SK-N-SH (cell line): ENCODE data around the gene MAP7. TPM values are rescaled to one million over a fixed set of nuclear protein-coding genes. Genes with fewer than 3 reads are reported as not detected.

Experiments
- CTCF ChIA-PET: fragments of 300-600, 350-600 bp; formaldehyde crosslinking; extraction: SDS; loops from one replicate; lab custom pipeline; 2021; lab: Yijun Ruan, JAX
- POLR2A ChIA-PET: fragments of 350-600 bp; sonication (Branson Sonifier 250); formaldehyde crosslinking; extraction: SDS; loops from one replicate; lab custom pipeline; 2020; ENCODE audit warnings: antibody characterized with exemption, inconsistent platforms; lab: Yijun Ruan, JAX
- DNase-seq: peaks from one replicate; pipeline ENCODE4 v3.0.0; 2012
- H2AFZ ChIP-seq: fragments of 200-600 bp; sonication (generic); 2 replicates; pipeline ENCODE4 v1.8.1; 2016; ENCODE audit warnings: antibody characterized with exemption, mild to moderate bottlenecking, low read depth
- H3F3A ChIP-seq: fragments of 200-600 bp; sonication (generic); replicated peaks from 2 replicates; pipeline ENCODE3; 2016; ENCODE audit warnings: antibody characterized with exemption, mild to moderate bottlenecking; ENCODE audit not compliant: insufficient read depth
- H3K27ac ChIP-seq, 2 experiments: fragments of 200-500 bp in 1 of 2; fragments of 200-600 bp in 1 of 2; sonication (Bioruptor generic) in 1 of 2; sonication (generic), shearing (Covaris generic) in 1 of 2; 2 replicates each; pipeline versions ENCODE4 v1.5.1 to v1.6.1; 2014 to 2016; ENCODE audit warnings: low read depth in 2 of 2, inconsistent platforms in 1 of 2, low read length in 1 of 2, mild to moderate bottlenecking in 1 of 2, mixed read lengths in 1 of 2
- H3K27me3 ChIP-seq: fragments of 200-600 bp; sonication (generic), shearing (Covaris generic); 2 replicates; pipeline ENCODE4 v1.6.1; 2016; ENCODE audit warnings: mixed run types; ENCODE audit not compliant: insufficient read depth
- H3K36me3 ChIP-seq, 2 experiments: fragments of 200-500 bp in 1 of 2; fragments of 200-600 bp in 1 of 2; sonication (Bioruptor generic) in 1 of 2; sonication (generic) in 1 of 2; replicated peaks in 1 of 2; 2 replicates each; pipeline versions ENCODE3 to v1.5.1; 2014 to 2016; ENCODE audit warnings: low read length in 1 of 2, mild to moderate bottlenecking in 1 of 2; ENCODE audit not compliant: insufficient read depth in 2 of 2, control insufficient read depth in 1 of 2
- H3K4me1 ChIP-seq, 2 experiments: fragments of 200-500 bp in 1 of 2; fragments of 200-600 bp in 1 of 2; sonication (Bioruptor generic) in 1 of 2; sonication (generic), shearing (Covaris generic) in 1 of 2; 2 replicates each; pipeline versions ENCODE4 v1.5.1 to v1.6.1; 2014 to 2016; ENCODE audit warnings: low read depth in 1 of 2, low read length in 1 of 2, mixed run types in 1 of 2; ENCODE audit not compliant: insufficient read depth in 2 of 2, control insufficient read depth in 1 of 2
- H3K4me2 ChIP-seq: fragments of 200-600 bp; sonication (generic), shearing (Covaris generic); 2 replicates; pipeline ENCODE4 v1.6.1; 2017; ENCODE audit warnings: mixed run types
- H3K4me3 ChIP-seq, 2 experiments: fragments of 200-500 bp in 1 of 2; fragments of 200-600 bp in 1 of 2; sonication (Bioruptor generic) in 1 of 2; sonication (generic), shearing (Covaris generic) in 1 of 2; 2 replicates each; pipeline versions ENCODE4 v1.5.1 to v1.8.1; 2014 to 2016; ENCODE audit warnings: low read depth in 2 of 2, inconsistent platforms in 1 of 2, low read length in 1 of 2, mild to moderate bottlenecking in 1 of 2, mixed read lengths in 1 of 2, moderate library complexity in 1 of 2
- H3K79me2 ChIP-seq: fragments of 200-600 bp; sonication (generic); 2 replicates; pipeline ENCODE4 v1.8.1; 2017; ENCODE audit warnings: mild to moderate bottlenecking; ENCODE audit not compliant: insufficient read depth
- H3K9ac ChIP-seq: fragments of 200-600 bp; sonication (generic); 2 replicates; pipeline ENCODE4 v1.6.1; 2017; ENCODE audit warnings: mixed run types
- H3K9me2 ChIP-seq: fragments of 200-600 bp; sonication (generic); 2 replicates; pipeline ENCODE4 v1.6.1; 2017; ENCODE audit warnings: mixed run types
- H3K9me3 ChIP-seq: fragments of 200-600 bp; sonication (generic); 2 replicates; pipeline ENCODE4 v1.6.1; 2017; ENCODE audit warnings: mixed run types, mild to moderate bottlenecking, moderate library complexity
- H4K20me1 ChIP-seq: fragments of 200-600 bp; sonication (generic); 2 replicates; pipeline ENCODE4 v1.6.1; 2017; ENCODE audit warnings: mild to moderate bottlenecking, mixed run types; ENCODE audit not compliant: insufficient read depth
- FOSL2 ChIP-seq: IDR thresholded peaks from 2 replicates; pipeline ENCODE4 v1.4.0; 2012; ENCODE audit warnings: low read depth, mild to moderate bottlenecking, moderate library complexity, borderline replicate concordance
- FOXJ3 ChIP-seq: sonication (generic); formaldehyde crosslinking; IDR thresholded peaks from 2 replicates; pipeline ENCODE4 v1.5.1; 2020; ENCODE audit warnings: mild to moderate bottlenecking, missing genetic modification reagents
- GATA2 ChIP-seq: sonication (generic); formaldehyde crosslinking; IDR thresholded peaks from 2 replicates; pipeline ENCODE4 v1.5.0; 2020; ENCODE audit warnings: mild to moderate bottlenecking, missing genetic modification reagents
- MXI1 ChIP-seq: IDR thresholded peaks from 2 replicates; pipeline ENCODE4 v1.6.1; 2012; ENCODE audit warnings: mild to moderate bottlenecking, low read depth, low read length, improper control_type of control experiment
- NFIC ChIP-seq: IDR thresholded peaks from 2 replicates; pipeline ENCODE4 v1.4.0; 2012; ENCODE audit warnings: borderline replicate concordance
- NRF1 ChIP-seq: IDR thresholded peaks from 2 replicates; pipeline ENCODE4 v1.6.1; 2012; ENCODE audit warnings: low read depth, mild to moderate bottlenecking, low read length
- POLR2AphosphoS5 ChIP-seq: IDR thresholded peaks from 2 replicates; pipeline ENCODE4 v1.6.1; 2012; ENCODE audit warnings: low read depth, low read length
- RAD21 ChIP-seq: IDR thresholded peaks from 2 replicates; pipeline ENCODE4 v1.6.1; 2012; ENCODE audit warnings: mild to moderate bottlenecking, low read length
- REST ChIP-seq: IDR thresholded peaks from 2 replicates; pipeline ENCODE4 v1.6.1; 2012; ENCODE audit warnings: mild to moderate bottlenecking, low read depth, low read length, moderate library complexity
- SIN3A ChIP-seq: IDR thresholded peaks from 2 replicates; pipeline ENCODE4 v1.6.1; 2012; ENCODE audit warnings: low read depth, mild to moderate bottlenecking, low read length, moderate library complexity, borderline replicate concordance
- TAF1 ChIP-seq: IDR thresholded peaks from 2 replicates; pipeline ENCODE4 v1.6.1; 2012; ENCODE audit warnings: low read depth, mild to moderate bottlenecking, low read length, moderate library complexity, borderline replicate concordance
- TCF12 ChIP-seq: IDR thresholded peaks from 2 replicates; pipeline ENCODE4 v1.4.0; 2012
- TEAD4 ChIP-seq: IDR thresholded peaks from 2 replicates; pipeline ENCODE4 v1.4.0; 2012; ENCODE audit warnings: mild to moderate bottlenecking, borderline replicate concordance; ENCODE audit not compliant: insufficient read depth
- USF1 ChIP-seq: IDR thresholded peaks from 2 replicates; pipeline ENCODE4 v1.4.0; 2012; ENCODE audit warnings: low read depth, borderline replicate concordance
- ZBTB33 ChIP-seq: IDR thresholded peaks from 2 replicates; pipeline ENCODE4 v1.4.0; 2012; ENCODE audit warnings: low read depth, borderline replicate concordance
- WGBS: methylation state at CpG from one replicate; pipeline ENCODE4 v1.1.6; 2017; ENCODE audit warnings: low lambda C conversion rate; 5-methylcytosine and 5-hydroxymethylcytosine counted together
- polyA plus RNA-seq, 3 experiments: library from polyadenylated mRNA; depleted of rRNA; stranded (reverse); fragments of >200 nt; gene quantifications; 2 replicates each; pipeline ENCODE4 v1.2.3, GENCODE V29; 2012
- TF ChIP-seq, protein P1 (sequence below): fragments of 150-350 bp; IDR thresholded peaks from 2 replicates; pipeline ENCODE4 v1.6.1; 2017; ENCODE audit warnings: antibody characterized with exemption, low read length, low read depth, borderline replicate concordance
- TF ChIP-seq, protein P2 (sequence below): IDR thresholded peaks from 2 replicates; pipeline ENCODE4; 2012
- TF ChIP-seq, protein P3 (sequence below): fragments of 150-350 bp; IDR thresholded peaks from 2 replicates; pipeline ENCODE4 v1.6.1; 2016; ENCODE audit warnings: mild to moderate bottlenecking, low read depth, low read length

Gene MAP7
- polyA plus RNA-seq, 1 of the 3 experiments (the other 2 are of a cell fraction): 0.76 TPM

DNA sequence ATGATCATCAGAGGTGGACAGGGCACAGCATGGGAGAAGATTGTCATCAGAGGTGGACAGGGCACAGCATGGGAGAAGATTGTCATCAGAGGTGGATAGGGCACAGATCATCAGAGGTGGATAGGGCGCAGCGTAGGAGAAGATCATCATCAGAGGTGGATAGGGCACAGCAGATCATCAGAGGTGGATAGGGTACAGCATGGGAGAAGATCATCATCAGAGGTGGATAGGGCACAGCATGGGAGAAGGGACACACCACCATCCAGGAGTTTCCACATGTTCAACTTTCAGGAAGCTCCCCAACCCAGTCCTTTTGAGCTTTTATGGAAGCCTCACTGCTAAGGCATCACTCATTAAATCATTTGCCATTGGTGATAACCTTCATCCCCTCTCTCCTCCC lies 104.1 kb downstream of the MAP7 start:
- ChIA-PET CTCF (interaction anchor here (1.2 kb wide), 1 partner anchor 9 kb away, joined by 3 read pairs; no protein-coding TSS in a partner anchor), POLR2A (no interaction called here)
- Histone ChIP-seq H3K36me3 (no peaks in the 10 kb centered on the region), H3K9ac (no peak overlapping the region), H3K9me2 (no peaks in the 10 kb centered on the region), H3K27ac (no peak overlapping the region), H3K9me3 (no peaks in the 10 kb centered on the region)
- TF ChIP-seq RAD21: no peak
- TF ChIP-seq TAF1: no peak
- TF ChIP-seq FOXJ3: no peak
- TF ChIP-seq NRF1: no peak
- no peak for TF ChIP-seq MXI1
- no peak for TF ChIP-seq TEAD4
- TF ChIP-seq, protein P1, sequence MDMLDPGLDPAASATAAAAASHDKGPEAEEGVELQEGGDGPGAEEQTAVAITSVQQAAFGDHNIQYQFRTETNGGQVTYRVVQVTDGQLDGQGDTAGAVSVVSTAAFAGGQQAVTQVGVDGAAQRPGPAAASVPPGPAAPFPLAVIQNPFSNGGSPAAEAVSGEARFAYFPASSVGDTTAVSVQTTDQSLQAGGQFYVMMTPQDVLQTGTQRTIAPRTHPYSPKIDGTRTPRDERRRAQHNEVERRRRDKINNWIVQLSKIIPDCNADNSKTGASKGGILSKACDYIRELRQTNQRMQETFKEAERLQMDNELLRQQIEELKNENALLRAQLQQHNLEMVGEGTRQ: no peak
- no peak for TF ChIP-seq REST
- TF ChIP-seq, all 33 proteins: peak for 0
- Histone ChIP-seq H4K20me1 (no peaks in the 10 kb centered on the region), H3K4me3 (no peak overlapping the region), H2AFZ (no peak overlapping the region), H3F3A (no peaks in the 10 kb centered on the region), H3K27me3 (no peaks in the 10 kb centered on the region), H3K4me2 (no peak overlapping the region), H3K4me1 (no peaks in the 10 kb centered on the region), H3K79me2 (no peaks in the 10 kb centered on the region)
- WGBS: 91% methylated on average over 2 of the region's 2 CpGs
- DNase-seq: no peak

- no peaks in the 10 kb centered on the region for H4K20me1 ChIP-seq
- H3K9me2 ChIP-seq: no peaks in the 10 kb centered on the region
- WGBS: 60% methylated on average over 3 of the region's 3 CpGs
- no peaks in the 10 kb centered on the region for H3K9me3 ChIP-seq
- ChIA-PET CTCF (interaction anchor here (0.9 to 1.2 kb wide), 2 partner anchors 8 to 81 kb away, joined by 3 read pairs; no protein-coding TSS in a partner anchor), POLR2A (no interaction called here)
- no peaks in the 10 kb centered on the region for H3K4me1 ChIP-seq
- no peaks in the 10 kb centered on the region for H3K27me3 ChIP-seq
- no peaks in the 10 kb centered on the region for H3F3A ChIP-seq
- DNase-seq: no peak
- no peak overlapping the region for H3K9ac ChIP-seq
- TF ChIP-seq POLR2AphosphoS5: no peak
- TF ChIP-seq TEAD4: no peak
- TF ChIP-seq, protein P2, sequence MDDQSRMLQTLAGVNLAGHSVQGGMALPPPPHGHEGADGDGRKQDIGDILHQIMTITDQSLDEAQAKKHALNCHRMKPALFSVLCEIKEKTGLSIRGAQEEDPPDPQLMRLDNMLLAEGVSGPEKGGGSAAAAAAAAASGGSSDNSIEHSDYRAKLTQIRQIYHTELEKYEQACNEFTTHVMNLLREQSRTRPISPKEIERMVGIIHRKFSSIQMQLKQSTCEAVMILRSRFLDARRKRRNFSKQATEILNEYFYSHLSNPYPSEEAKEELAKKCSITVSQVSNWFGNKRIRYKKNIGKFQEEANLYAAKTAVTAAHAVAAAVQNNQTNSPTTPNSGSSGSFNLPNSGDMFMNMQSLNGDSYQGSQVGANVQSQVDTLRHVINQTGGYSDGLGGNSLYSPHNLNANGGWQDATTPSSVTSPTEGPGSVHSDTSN: no peak
- no peak for TF ChIP-seq ZBTB33
- TF ChIP-seq, protein P3, sequence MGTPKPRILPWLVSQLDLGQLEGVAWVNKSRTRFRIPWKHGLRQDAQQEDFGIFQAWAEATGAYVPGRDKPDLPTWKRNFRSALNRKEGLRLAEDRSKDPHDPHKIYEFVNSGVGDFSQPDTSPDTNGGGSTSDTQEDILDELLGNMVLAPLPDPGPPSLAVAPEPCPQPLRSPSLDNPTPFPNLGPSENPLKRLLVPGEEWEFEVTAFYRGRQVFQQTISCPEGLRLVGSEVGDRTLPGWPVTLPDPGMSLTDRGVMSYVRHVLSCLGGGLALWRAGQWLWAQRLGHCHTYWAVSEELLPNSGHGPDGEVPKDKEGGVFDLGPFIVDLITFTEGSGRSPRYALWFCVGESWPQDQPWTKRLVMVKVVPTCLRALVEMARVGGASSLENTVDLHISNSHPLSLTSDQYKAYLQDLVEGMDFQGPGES: no peak
- no peak for TF ChIP-seq MXI1
- TF ChIP-seq TCF12: no peak
- TF ChIP-seq FOSL2: no peak
- TF ChIP-seq TAF1: no peak
- no peak for TF ChIP-seq GATA2 (CRISPR knock-in tag)
- TF ChIP-seq USF1: no peak
- TF ChIP-seq FOXJ3: no peak
- TF ChIP-seq NFIC: no peak
- no peak for TF ChIP-seq SIN3A
- H2AFZ ChIP-seq: no peak overlapping the region
- H3K36me3 ChIP-seq: no peaks in the 10 kb centered on the region
- H3K4me3 ChIP-seq: no peak overlapping the region
- H3K79me2 ChIP-seq: no peaks in the 10 kb centered on the region
- H3K27ac ChIP-seq: no peak overlapping the region
- no peak overlapping the region for H3K4me2 ChIP-seq
Observed at GRCh38 chr6:136445063-136445462, 105.2 kb downstream of the MAP7 start.
